Pancreas (tissue), 10 donors: ENCODE data around the gene DOCK1. TPM values are rescaled to one million over a fixed set of nuclear protein-coding genes. Genes with fewer than 3 reads are reported as not detected.

ENCODE experiments used
- ATAC-seq, 4 donors: fragments of 200-7000 bp; cut with Tn5 transposase; one replicate each; pipeline versions ENCODE4 v1.8.0 to v1.9.1; 2020; ENCODE audit warnings: mild to moderate bottlenecking in 4 of 4, moderate library complexity in 4 of 4
- DNase-seq, 6 donors: peaks; one replicate each; pipeline ENCODE4 v3.0.0-alpha.2; 2020
- FAIRE-seq: peaks from 2 replicates; lab custom pipeline; 2012; peaks lifted over from hg19 to GRCh38; lab: Jason Lieb, UNC
- H3K27ac ChIP-seq, 4 donors: fragments of 200-600 bp; sonication (generic); 1 replicate in 3 of 4; 2 replicates in 1 of 4; pipeline versions ENCODE4 v1.5.0 to v1.8.0; 2020
- H3K27me3 ChIP-seq, 4 donors: fragments of 200-600 bp; one replicate each; pipeline ENCODE4 v1.8.0; 2021
- H3K36me3 ChIP-seq, 3 donors: fragments of 200-600 bp; sonication (generic) in 1 of 3; one replicate each; pipeline versions ENCODE4 v1.5.0 to v1.8.0; 2020 to 2021
- H3K4me1 ChIP-seq, 3 donors: fragments of 200-600 bp; one replicate each; pipeline ENCODE4 v1.8.0; 2021
- H3K4me3 ChIP-seq, 4 donors: fragments of 200-600 bp; sonication (generic) in 2 of 4; one replicate each; pipeline versions ENCODE4 v1.5.0 to v1.8.0; 2020 to 2021
- H3K9me3 ChIP-seq, 4 donors: fragments of 200-600 bp; one replicate each; pipeline ENCODE4 v1.8.0; 2021
- CTCF ChIP-seq, 4 donors: fragments of 200-600 bp; sonication (generic) in 3 of 4; IDR thresholded peaks; one replicate each; pipeline versions ENCODE4 v1.5.0 to v1.8.0; 2021; ENCODE audit warnings: antibody characterized with exemption in 4 of 4
- WGBS, 2 donors: extraction: QIAGEN DNeasy Blood & Tissue Kit; methylation state at CpG; one replicate each; pipeline ENCODE4 v1.1.7; 2013; 5-methylcytosine and 5-hydroxymethylcytosine counted together
- intact Hi-C, 3 donors: fragments of 100-400 bp; cut with DNase I; formaldehyde crosslinking; loops; one replicate each; pipeline versions ENCODE4 v1.11.1 to v1.14.2; 2022
- polyA plus RNA-seq, 2 donors: library from polyadenylated mRNA; stranded (reverse); fragments of 200-250 nt; gene quantifications; one replicate each; pipeline ENCODE4 v1.2.3, GENCODE V29; 2013
- total RNA-seq, 6 donors: library from RNA; stranded (reverse); fragmentation: NEBNext Ultra II Directional in 4 of 6; extraction: Animal tissue kit (Norgen Biotek cat#: 25700) in 4 of 6; gene quantifications; one replicate each; pipeline versions ENCODE4 v1.2.1 to v1.2.4, GENCODE V29; 2021 to 2023
- donor health status: healthy with polysubstance abuse.
- donor health status: DM: no; HTN: no; CAD: no; lungs with moderate emphysema.
- donor health status: DM: no; HTN: no; CAD: no.
- donor health status: control.
- donor health status: control.
- donor health status: Bipolar disorder and iron deficiency.
- donor health status: DM: yes; HTN: yes; CAD: no.
- donor health status: DM: no; HTN: no; CAD: no.
- donor health status: DM: no; HTN: no; CAD: no.
- donor health status: DM: yes; HTN: yes; CAD: no.

DOCK1 gene
- total and polyA plus RNA-seq, 8 donors = 12.1 to 38.6 (median 24.2) TPM

- DNase-seq (no peak), ATAC-seq (no peak), FAIRE-seq (no peak)
- intact Hi-C loops = no loop called here
- Histone ChIP-seq H3K4me1 (no peaks in the 10 kb centered on the region), H3K27ac (no peak overlapping the region), H3K36me3 (no peaks in the 10 kb centered on the region), H3K27me3 (peaks cover 0 to 3% (median 0%) of the 10 kb centered on the region in 4 donors), H3K9me3 (no peaks in the 10 kb centered on the region), H3K4me3 (no peak overlapping the region)
- TF ChIP-seq CTCF (IDR thresholded peaks at IDR 0.05) = no peak
- 62 to 73% methylated on average over 2 of the region's 2 CpGs for WGBS, 2 donors
These were observed 569.3 kb downstream of the DOCK1 start for GRCh38 chr10:127474501-127474900.

GRCh38 chr10:127485153-127485857 lies 580.1 kb downstream of the DOCK1 start:
- FAIRE-seq (no peak), ATAC-seq (peak; percentile 67 to 87 (median 74)), DNase-seq (peak in 3 of 6 donors; percentile 8 to 46 (median 31))
- Histone ChIP-seq H3K36me3 (no peaks in the 10 kb centered on the region), H3K4me1 (no peaks in the 10 kb centered on the region), H3K4me3 (no peak overlapping the region), H3K27me3 (peaks cover 0 to 7% (median 1%) of the 10 kb centered on the region in 4 donors), H3K9me3 (no peaks in the 10 kb centered on the region), H3K27ac (peak overlapping the region in 2 of 4 donors; percentile 8 to 31)
- no peak for TF ChIP-seq CTCF (IDR thresholded peaks at IDR 0.05)
- intact Hi-C loops = no loop called here
- WGBS, 2 donors = 19 to 26% methylated on average over 16 of the region's 16 CpGs

GRCh38 chr10:127486355-127486754 lies 581.1 kb downstream of the DOCK1 start:
- WGBS, 2 donors = 73 to 81% methylated on average over 6 of the region's 6 CpGs
- Histone ChIP-seq H3K9me3 (no peaks in the 10 kb centered on the region), H3K27me3 (peaks cover 0 to 7% (median 0%) of the 10 kb centered on the region in 4 donors), H3K27ac (no peak overlapping the region), H3K36me3 (no peaks in the 10 kb centered on the region), H3K4me1 (no peaks in the 10 kb centered on the region), H3K4me3 (no peak overlapping the region)
- DNase-seq (no peak), FAIRE-seq (no peak), ATAC-seq (no peak)
- intact Hi-C loops = no loop called here
- TF ChIP-seq CTCF (IDR thresholded peaks at IDR 0.05) = no peak

- no peaks in the 10 kb centered on the region for H3K4me1 ChIP-seq
- TF ChIP-seq CTCF (IDR thresholded peaks at IDR 0.05) = no peak
- no peaks in the 10 kb centered on the region for H3K36me3 ChIP-seq
- DNase-seq = no peak
- no peak overlapping the region for H3K27ac ChIP-seq
- H3K27me3 ChIP-seq = peaks cover 0 to 7% (median 0%) of the 10 kb centered on the region in 4 donors
- no peak for ATAC-seq
- H3K9me3 ChIP-seq = no peaks in the 10 kb centered on the region
- intact Hi-C loops = no loop called here
- FAIRE-seq = no peak
- H3K4me3 ChIP-seq = no peak overlapping the region
- 45 to 59% methylated on average over 8 of the region's 8 CpGs for WGBS, 2 donors
These were observed 587.5 kb downstream of the DOCK1 start for GRCh38 chr10:127492607-127493250.

GRCh38 chr10:127496035-127496434 lies 590.8 kb downstream of the DOCK1 start:
- FAIRE-seq = no peak
- intact Hi-C loops = no loop called here
- Histone ChIP-seq H3K4me1 (no peaks in the 10 kb centered on the region), H3K4me3 (no peak overlapping the region), H3K27ac (no peak overlapping the region), H3K27me3 (no peaks in the 10 kb centered on the region), H3K36me3 (no peaks in the 10 kb centered on the region), H3K9me3 (no peaks in the 10 kb centered on the region)
- TF ChIP-seq CTCF (IDR thresholded peaks at IDR 0.05) = no peak
- 59 to 60% methylated on average over 13 of the region's 13 CpGs for WGBS, 2 donors
- DNase-seq = no peak
- ATAC-seq = no peak
